Measurements from ENCODE around the gene PTER. TPM values are rescaled to one million over a fixed set of nuclear protein-coding genes. Genes with fewer than 3 reads are reported as not detected.

Gene PTER
- total RNA-seq, 2 experiments from 2014 or later = 16.0 to 18.7 TPM

DNA sequence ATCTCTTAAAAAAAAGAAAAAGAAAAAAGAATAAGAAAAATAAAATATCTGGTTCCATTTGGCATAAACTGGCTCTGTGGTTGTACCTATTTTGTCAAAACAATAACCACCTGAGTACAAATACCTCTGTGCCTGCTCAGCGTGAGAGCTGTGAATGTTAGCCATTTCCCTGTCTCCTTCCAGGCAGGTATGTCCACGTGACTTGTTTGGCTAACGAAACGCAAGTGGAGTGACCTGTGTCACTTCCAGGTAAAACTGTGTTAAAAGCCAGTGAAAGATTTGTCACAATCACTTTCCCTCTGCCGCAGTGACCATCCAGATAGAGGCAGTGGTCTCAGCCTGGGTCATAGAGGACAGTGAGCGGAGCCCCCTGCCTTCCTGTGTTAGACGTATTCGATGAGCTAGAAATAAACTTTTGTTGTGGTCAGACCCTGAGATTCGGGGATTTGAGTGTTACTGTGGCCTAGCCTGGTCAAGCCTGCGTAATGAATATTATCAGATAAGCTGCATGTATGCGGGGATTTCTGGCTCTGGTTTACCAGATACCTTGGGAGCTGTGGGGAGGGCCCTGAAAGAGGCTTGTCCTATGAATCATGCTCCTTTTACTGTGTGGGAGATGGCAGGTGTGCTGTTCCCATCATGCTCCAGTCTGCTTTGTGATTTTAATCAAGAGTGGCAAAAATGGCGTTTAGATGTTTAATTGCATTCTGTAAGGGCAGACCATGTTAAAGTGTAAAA, 3.8 kb downstream of the PTER start:
- Mint-ChIP-seq H3K4me1 (peaks cover 46% of the 10 kb centered on the region), H3K36me3 (peaks cover 34% of the 10 kb centered on the region), H3K27me3 (no peaks in the 10 kb centered on the region), H3K4me3 (peak overlapping the region; percentile 50), H3K9me3 (ENCODE audit: low read depth) (no peaks in the 10 kb centered on the region), H3K27ac (no peak overlapping the region)
- CTCF ChIA-PET = interaction anchor here (1.5 to 1.8 kb wide), 2 partner anchors 14 to 539 kb away, joined by 3 read pairs; no protein-coding TSS in a partner anchor
- DNase-seq (no peak), ATAC-seq (no peak)

- H3K27ac Mint-ChIP-seq = no peak overlapping the region
- no peaks in the 10 kb centered on the region for H3K9me3 Mint-ChIP-seq (ENCODE audit: low read depth)
- H3K4me1 Mint-ChIP-seq = peaks cover 44% of the 10 kb centered on the region
- DNase-seq = no peak
- H3K27me3 Mint-ChIP-seq = no peaks in the 10 kb centered on the region
- H3K36me3 Mint-ChIP-seq = peaks cover 39% of the 10 kb centered on the region
- no peak for ATAC-seq
- no peak overlapping the region for H3K4me3 Mint-ChIP-seq
- CTCF ChIA-PET = interaction anchor here (0.6 to 1.8 kb wide), 4 partner anchors 13 to 539 kb away, joined by 3 read pairs; no protein-coding TSS in a partner anchor
These were observed 4.5 kb downstream of the PTER start for GRCh38 chr10:16441173-16441840.

- Mint-ChIP-seq H3K27me3 (no peaks in the 10 kb centered on the region), H3K4me1 (peaks cover 32% of the 10 kb centered on the region), H3K4me3 (no peak overlapping the region), H3K9me3 (ENCODE audit: low read depth) (no peaks in the 10 kb centered on the region), H3K27ac (no peak overlapping the region), H3K36me3 (peaks cover 44% of the 10 kb centered on the region)
- ATAC-seq (no peak), DNase-seq (no peak)
- CTCF ChIA-PET = no interaction called here
These were observed 6.1 kb downstream of the PTER start for GRCh38 chr10:16442914-16443313.

DNA sequence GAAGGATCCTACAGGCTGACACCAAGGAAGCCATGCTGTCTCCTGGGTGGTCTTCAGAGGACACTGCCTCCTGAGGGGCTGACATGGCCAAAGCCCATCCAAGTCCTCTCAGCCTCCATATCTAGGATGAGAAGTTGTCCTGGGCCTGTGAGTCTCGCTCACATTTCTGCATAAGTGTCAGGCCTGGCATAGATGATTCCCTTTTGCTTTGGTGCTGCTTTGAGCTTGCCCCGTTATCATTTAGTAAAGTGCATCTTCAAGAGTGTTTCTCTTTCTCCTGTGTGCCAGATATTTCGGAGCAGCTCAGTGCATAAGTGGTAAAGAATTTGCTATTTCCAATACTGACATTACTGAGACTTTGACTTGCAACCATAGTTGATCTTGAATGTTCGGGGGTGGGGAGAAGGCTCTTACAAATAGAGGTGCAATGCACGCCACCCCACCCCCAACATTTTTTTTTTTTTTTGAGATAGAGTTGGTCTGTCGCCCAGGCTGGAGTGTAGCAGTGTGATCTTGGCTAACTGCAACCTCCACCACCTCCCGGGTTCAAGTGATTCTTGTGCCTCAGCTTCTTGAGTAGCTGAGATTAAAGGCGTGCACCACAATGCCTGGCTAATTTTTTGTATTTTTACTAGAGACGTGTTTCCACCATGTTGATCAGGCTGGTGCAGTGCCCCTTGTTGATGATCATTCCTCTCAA, 9.1 kb downstream of the PTER start:
- Mint-ChIP-seq H3K27me3 (no peaks in the 10 kb centered on the region), H3K36me3 (peaks cover 47% of the 10 kb centered on the region), H3K4me1 (peaks cover 11% of the 10 kb centered on the region), H3K9me3 (ENCODE audit: low read depth) (no peaks in the 10 kb centered on the region), H3K27ac (no peak overlapping the region), H3K4me3 (no peak overlapping the region)
- DNase-seq = no peak
- CTCF ChIA-PET = no interaction called here
- no peak for ATAC-seq

DNA sequence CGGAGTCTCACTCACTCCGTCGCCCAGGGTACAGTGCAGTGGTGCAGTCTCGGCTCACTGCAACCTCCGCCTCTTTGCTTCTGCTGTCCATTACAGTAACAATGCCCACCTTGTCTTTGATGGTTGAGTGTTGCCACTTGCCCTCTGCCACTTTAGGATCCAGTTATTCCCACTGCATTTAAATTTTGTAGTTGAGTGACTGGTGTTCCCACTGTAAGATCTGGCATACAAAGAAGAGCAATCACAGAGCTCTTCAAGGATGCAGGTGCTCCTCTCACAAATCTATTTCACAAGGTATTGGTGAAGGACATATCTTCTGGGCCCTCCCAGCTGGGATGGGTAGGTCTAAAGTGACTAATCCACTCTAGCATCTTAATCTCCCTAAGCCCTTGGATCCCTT, 12.6 kb downstream of the PTER start:
- Mint-ChIP-seq H3K4me1 (peaks cover 1% of the 10 kb centered on the region), H3K36me3 (peaks cover 33% of the 10 kb centered on the region), H3K27me3 (no peaks in the 10 kb centered on the region), H3K27ac (no peak overlapping the region), H3K4me3 (no peak overlapping the region), H3K9me3 (ENCODE audit: low read depth) (no peaks in the 10 kb centered on the region)
- no peak for DNase-seq
- no peak for ATAC-seq
- CTCF ChIA-PET = interaction anchor here (1.2 kb wide), 1 partner anchor 96 kb away, joined by 4 read pairs; no protein-coding TSS in a partner anchor

GRCh38 chr10:16458166-16458955, 21.6 kb downstream of the PTER start:
- no peak for DNase-seq
- CTCF ChIA-PET = no interaction called here
- H3K9me3 Mint-ChIP-seq (ENCODE audit: low read depth) = no peaks in the 10 kb centered on the region
- peak overlapping the region; percentile 2 for H3K27ac Mint-ChIP-seq
- peaks cover 11% of the 10 kb centered on the region for H3K4me1 Mint-ChIP-seq
- no peaks in the 10 kb centered on the region for H3K27me3 Mint-ChIP-seq
- ATAC-seq = no peak
- H3K36me3 Mint-ChIP-seq = peaks cover 15% of the 10 kb centered on the region
- no peak overlapping the region for H3K4me3 Mint-ChIP-seq

- no peak for ATAC-seq
- H3K27ac Mint-ChIP-seq = no peak overlapping the region
- H3K9me3 Mint-ChIP-seq (ENCODE audit: low read depth) = peaks cover under 1% of the 10 kb centered on the region
- H3K27me3 Mint-ChIP-seq = no peaks in the 10 kb centered on the region
- CTCF ChIA-PET = no interaction called here
- peaks cover 23% of the 10 kb centered on the region for H3K36me3 Mint-ChIP-seq
- H3K4me3 Mint-ChIP-seq = no peak overlapping the region
- H3K4me1 Mint-ChIP-seq = peaks cover 11% of the 10 kb centered on the region
- no peak for DNase-seq
These were observed 22.7 kb downstream of the PTER start for GRCh38 chr10:16459423-16459939.

- no peak for ATAC-seq
- Mint-ChIP-seq H3K27me3 (no peaks in the 10 kb centered on the region), H3K4me1 (peaks cover 5% of the 10 kb centered on the region), H3K27ac (no peak overlapping the region), H3K36me3 (peaks cover 30% of the 10 kb centered on the region), H3K4me3 (no peak overlapping the region), H3K9me3 (ENCODE audit: low read depth) (peaks cover 3% of the 10 kb centered on the region)
- CTCF ChIA-PET = no interaction called here
- no peak for DNase-seq
These were observed 29.2 kb downstream of the PTER start for GRCh38 chr10:16466001-16466400.

DNA sequence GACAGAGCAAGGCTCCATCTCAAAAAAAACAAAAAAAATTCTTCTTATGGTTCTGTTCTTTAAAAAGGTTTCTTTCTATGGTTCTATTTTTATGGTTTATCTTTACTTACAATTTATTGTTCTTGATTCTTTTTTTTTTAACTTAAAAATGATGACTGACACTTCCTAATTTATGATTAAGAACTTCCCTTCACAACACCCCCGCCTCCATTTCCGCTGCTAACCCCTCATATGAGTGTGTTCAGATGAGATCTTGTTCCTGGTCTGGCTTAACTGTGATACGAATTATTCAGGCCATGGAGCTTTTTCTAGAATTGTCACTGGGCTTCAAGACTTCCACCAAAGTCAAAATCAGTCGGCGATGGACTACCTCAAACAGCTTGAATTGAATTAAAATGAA, 33.9 kb downstream of the PTER start:
- CTCF ChIA-PET = no interaction called here
- H3K36me3 Mint-ChIP-seq = peaks cover 15% of the 10 kb centered on the region
- DNase-seq (peak; percentile 46), ATAC-seq (peak; percentile 45)
- H3K27me3 Mint-ChIP-seq = no peaks in the 10 kb centered on the region
- H3K27ac Mint-ChIP-seq = no peak overlapping the region
- H3K4me1 Mint-ChIP-seq = peaks cover 5% of the 10 kb centered on the region
- H3K9me3 Mint-ChIP-seq (ENCODE audit: low read depth) = no peaks in the 10 kb centered on the region
- H3K4me3 Mint-ChIP-seq = no peak overlapping the region

GRCh38 chr10:16472828-16473227, 36.0 kb downstream of the PTER start:
- CTCF ChIA-PET = no interaction called here

DNA sequence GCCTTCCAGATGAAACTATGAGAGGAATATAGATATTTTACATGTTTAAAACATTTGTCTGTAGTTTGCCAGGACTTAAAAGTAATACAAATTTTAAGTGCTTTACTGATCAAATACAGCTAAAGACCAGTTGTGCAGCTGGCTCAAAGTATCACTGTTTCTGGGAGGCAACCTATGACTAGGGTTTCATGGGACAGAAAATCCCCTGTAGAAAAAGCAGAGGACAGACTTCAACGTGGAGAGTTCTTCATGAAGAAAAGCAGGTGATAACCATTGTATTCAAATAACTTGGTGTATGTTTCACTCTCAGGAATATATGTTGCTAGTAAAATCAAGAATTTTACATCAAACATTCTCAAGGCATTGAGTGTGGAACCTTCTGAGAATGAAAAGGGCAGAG, 40.9 kb downstream of the PTER start:
- no peaks in the 10 kb centered on the region for H3K9me3 Mint-ChIP-seq (ENCODE audit: low read depth)
- ATAC-seq (no peak), DNase-seq (no peak)
- peaks cover 1% of the 10 kb centered on the region for H3K36me3 Mint-ChIP-seq
- no peak overlapping the region for H3K27ac Mint-ChIP-seq
- H3K4me3 Mint-ChIP-seq = no peak overlapping the region
- no peaks in the 10 kb centered on the region for H3K27me3 Mint-ChIP-seq
- H3K4me1 Mint-ChIP-seq = no peaks in the 10 kb centered on the region
- CTCF ChIA-PET = no interaction called here

More at GRCh38 chr10:16472828-16473227, 36.0 kb downstream of the PTER start:
- Mint-ChIP-seq H3K4me3 (no peak overlapping the region), H3K9me3 (ENCODE audit: low read depth) (no peaks in the 10 kb centered on the region), H3K36me3 (peaks cover 14% of the 10 kb centered on the region), H3K27me3 (no peaks in the 10 kb centered on the region), H3K27ac (no peak overlapping the region), H3K4me1 (peaks cover 5% of the 10 kb centered on the region)
- ATAC-seq (no peak), DNase-seq (no peak)

- Mint-ChIP-seq H3K27ac (no peak overlapping the region), H3K9me3 (ENCODE audit: low read depth) (no peaks in the 10 kb centered on the region), H3K27me3 (no peaks in the 10 kb centered on the region), H3K4me1 (no peaks in the 10 kb centered on the region), H3K4me3 (no peak overlapping the region), H3K36me3 (peaks cover 4% of the 10 kb centered on the region)
- no peak for DNase-seq
- no peak for ATAC-seq
- CTCF ChIA-PET = no interaction called here
These were observed 42.0 kb downstream of the PTER start for GRCh38 chr10:16478801-16479200.
